HUDEP-2 (cell line): ENCODE measurements around the gene TTYH3.

Source experiments
- DNase-seq, 76 experiments: peaks; one replicate each; lab custom pipeline; 2025; ENCODE audit not compliant: unreplicated experiment in 76 of 76; lab: John Stamatoyannopoulos, UW

Gene TTYH3

GRCh38 chr7:2614631-2615330, 17.0 kb upstream of the TTYH3 start:
- DNase-seq: no peak

- DNase-seq: no peak
Observed at GRCh38 chr7:2616387-2617324, 15.1 kb upstream of the TTYH3 start.

- DNase-seq: peak in 1 of 76 experiments; percentile 19
Observed at GRCh38 chr7:2617325-2617905, 14.4 kb upstream of the TTYH3 start.

- no peak for DNase-seq
Observed at GRCh38 chr7:2619116-2619515, 12.7 kb upstream of the TTYH3 start.

- DNase-seq: no peak
Observed at GRCh38 chr7:2621061-2621828, 10.5 kb upstream of the TTYH3 start.

GRCh38 chr7:2621948-2622640, 9.7 kb upstream of the TTYH3 start:
- DNase-seq: no peak

- DNase-seq: no peak
Observed at GRCh38 chr7:2622869-2623697, 8.7 kb upstream of the TTYH3 start.

- no peak for DNase-seq
Observed at GRCh38 chr7:2623698-2624014, 8.1 kb upstream of the TTYH3 start.

GRCh38 chr7:2624293-2624886, 7.4 kb upstream of the TTYH3 start:
- no peak for DNase-seq

GRCh38 chr7:2626498-2627117, 5.2 kb upstream of the TTYH3 start:
- no peak for DNase-seq

- no peak for DNase-seq
Observed at GRCh38 chr7:2627258-2628129, 4.3 kb upstream of the TTYH3 start.

GRCh38 chr7:2628130-2628482, 3.7 kb upstream of the TTYH3 start:
- DNase-seq: no peak

GRCh38 chr7:2628891-2629290, 2.9 kb upstream of the TTYH3 start:
- no peak for DNase-seq

- DNase-seq: no peak
Observed at GRCh38 chr7:2629746-2630681, 1.8 kb upstream of the TTYH3 start.

GRCh38 chr7:2632733-2633537, 1.1 kb downstream of the TTYH3 start:
- DNase-seq: peak in 1 of 76 experiments; percentile 42
